SK-N-SH treated with all-trans-retinoic acid at 6 μM for 48 hours (cell line): Measurements from ENCODE around the gene OR5AR1.

ENCODE experiments used
- ATAC-seq: fragments of 200-7000 bp; cut with Tn5 transposase; 3 replicates; pipeline ENCODE4 v1.9.1; 2020; ENCODE audit warnings: mild to moderate bottlenecking, moderate library complexity
- ARNTL ChIP-seq: fragments of 450-650 bp; formaldehyde crosslinking; IDR thresholded peaks from 2 replicates; pipeline ENCODE4 v1.5.0; 2020; ENCODE audit warnings: low read depth, mild to moderate bottlenecking, moderate library complexity, borderline replicate concordance
- BACH2 ChIP-seq: fragments of 250-450 bp; sonication (Bioruptor Pico); IDR thresholded peaks from 2 replicates; pipeline ENCODE4 v1.9.0; 2021; ENCODE audit warnings: mild to moderate bottlenecking, borderline replicate concordance
- CSDC2 ChIP-seq: fragments of 250-450 bp; sonication (Bioruptor Pico); IDR thresholded peaks from 2 replicates; pipeline ENCODE4 v1.5.0; 2020; ENCODE audit warnings: mild to moderate bottlenecking, moderate library complexity
- ESRRG ChIP-seq: fragments of 250-450 bp; sonication (Bioruptor Pico); IDR thresholded peaks from 2 replicates; pipeline ENCODE4 v1.6.1; 2021; ENCODE audit warnings: mild to moderate bottlenecking
- GLIS3 ChIP-seq: fragments of 250-450 bp; sonication (Bioruptor Pico); IDR thresholded peaks from 2 replicates; pipeline ENCODE4 v1.5.0; 2020; ENCODE audit warnings: mild to moderate bottlenecking, moderate library complexity
- ISL1 ChIP-seq: fragments of 250-450 bp; sonication (Bioruptor Pico); IDR thresholded peaks from 2 replicates; pipeline ENCODE4 v2.1.2; 2022; ENCODE audit warnings: mild to moderate bottlenecking, moderate library complexity
- OSR1 ChIP-seq: fragments of 250-450 bp; sonication (Bioruptor Pico); IDR thresholded peaks from 2 replicates; pipeline ENCODE4 v1.8.0; 2022; ENCODE audit warnings: moderate library complexity, mild to moderate bottlenecking, inconsistent platforms
- PPARA ChIP-seq: fragments of 250-450 bp; sonication (Bioruptor Pico); IDR thresholded peaks from 2 replicates; pipeline ENCODE4 v1.5.0; 2020; ENCODE audit warnings: mild to moderate bottlenecking, borderline replicate concordance
- SNAI2 ChIP-seq: fragments of 250-450 bp; sonication (Bioruptor Pico); IDR thresholded peaks from 2 replicates; pipeline ENCODE4 v1.5.0; 2020; ENCODE audit warnings: mild to moderate bottlenecking, moderate library complexity
- TCF4 ChIP-seq: fragments of 250-450 bp; sonication (Bioruptor Pico); IDR thresholded peaks from 2 replicates; pipeline ENCODE4 v1.8.0; 2021; ENCODE audit warnings: mild to moderate bottlenecking, moderate library complexity, borderline replicate concordance
- TOX ChIP-seq: fragments of 250-450 bp; sonication (Bioruptor Pico); IDR thresholded peaks from 2 replicates; pipeline ENCODE4 v1.8.0; 2021; ENCODE audit warnings: mild to moderate bottlenecking, moderate library complexity, borderline replicate concordance
- ZC3H10 ChIP-seq: fragments of 250-450 bp; sonication (Bioruptor Pico); IDR thresholded peaks from 2 replicates; pipeline ENCODE4 v1.5.1; 2021; ENCODE audit warnings: mild to moderate bottlenecking, moderate library complexity
- ZFP3 ChIP-seq: fragments of 250-450 bp; sonication (Bioruptor Pico); IDR thresholded peaks from 2 replicates; pipeline ENCODE4 v1.5.0; 2020; ENCODE audit warnings: mild to moderate bottlenecking, moderate library complexity
- ZFP30 ChIP-seq: fragments of 450-650 bp; formaldehyde crosslinking; IDR thresholded peaks from 2 replicates; pipeline ENCODE4 v1.5.0; 2022; ENCODE audit warnings: mild to moderate bottlenecking, moderate library complexity
- ZNF70 ChIP-seq: fragments of 450-650 bp; formaldehyde crosslinking; IDR thresholded peaks from 2 replicates; pipeline ENCODE4 v1.5.0; 2020; ENCODE audit warnings: mild to moderate bottlenecking, moderate library complexity
- ZNF8 ChIP-seq: fragments of 450-650 bp; formaldehyde crosslinking; IDR thresholded peaks from 2 replicates; pipeline ENCODE4 v1.5.0; 2020; ENCODE audit warnings: mild to moderate bottlenecking, moderate library complexity
- TF ChIP-seq, protein P1 (sequence below): fragments of 250-450 bp; sonication (Bioruptor Pico); IDR thresholded peaks from 2 replicates; pipeline ENCODE4 v1.5.0; 2020; ENCODE audit warnings: mild to moderate bottlenecking, moderate library complexity
- TF ChIP-seq, protein P2 (sequence below): fragments of 250-450 bp; sonication (Bioruptor Pico); IDR thresholded peaks from 2 replicates; pipeline ENCODE4 v1.8.0; 2020; ENCODE audit warnings: mild to moderate bottlenecking, moderate library complexity, borderline replicate concordance
- TF ChIP-seq, protein P3 (sequence below): fragments of 250-450 bp; sonication (Bioruptor Pico); IDR thresholded peaks from 2 replicates; pipeline ENCODE4 v1.5.1; 2020; ENCODE audit warnings: low read depth, mild to moderate bottlenecking, moderate library complexity
- TF ChIP-seq, protein P4 (sequence below): fragments of 250-450 bp; sonication (Bioruptor Pico); IDR thresholded peaks from 2 replicates; pipeline ENCODE4 v1.8.0; 2021; ENCODE audit warnings: low read depth, mild to moderate bottlenecking, moderate library complexity, borderline replicate concordance
- TF ChIP-seq, protein P5 (sequence below): fragments of 250-450 bp; sonication (Bioruptor Pico); IDR thresholded peaks from 2 replicates; pipeline ENCODE4 v1.5.1; 2021; ENCODE audit warnings: mild to moderate bottlenecking, moderate library complexity

OR5AR1 gene

DNA sequence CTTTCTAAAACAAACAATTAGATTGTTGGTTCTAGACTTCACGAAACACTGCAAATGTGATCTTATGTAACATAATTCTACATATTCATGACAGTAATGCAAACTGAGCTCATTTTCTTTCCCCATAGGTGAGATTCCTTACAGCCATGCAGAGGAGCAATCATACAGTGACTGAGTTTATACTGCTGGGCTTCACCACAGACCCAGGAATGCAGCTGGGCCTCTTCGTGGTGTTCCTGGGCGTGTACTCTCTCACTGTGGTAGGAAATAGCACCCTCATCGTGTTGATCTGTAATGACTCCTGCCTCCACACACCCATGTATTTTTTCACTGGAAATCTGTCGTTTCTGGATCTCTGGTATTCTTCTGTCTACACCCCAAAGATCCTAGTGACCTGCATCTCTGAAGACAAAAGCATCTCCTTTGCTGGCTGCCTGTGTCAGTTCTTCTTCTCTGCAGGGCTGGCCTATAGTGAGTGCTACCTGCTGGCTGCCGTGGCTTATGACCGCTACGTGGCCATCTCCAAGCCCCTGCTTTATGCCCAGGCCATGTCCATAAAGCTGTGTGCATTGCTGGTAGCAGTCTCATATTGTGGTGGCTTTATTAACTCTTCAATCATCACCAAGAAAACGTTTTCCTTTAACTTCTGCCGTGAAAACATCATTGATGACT, 36.9 kb downstream of the OR5AR1 start:
- no peak for ATAC-seq
- TF ChIP-seq ZFP30 (CRISPR knock-in tag) (no peak), ISL1 (CRISPR knock-in tag) (no peak), CSDC2 (CRISPR knock-in tag) (no peak), TOX (CRISPR knock-in tag) (no peak), TCF4 (CRISPR knock-in tag) (no peak), OSR1 (CRISPR knock-in tag) (no peak)

DNA sequence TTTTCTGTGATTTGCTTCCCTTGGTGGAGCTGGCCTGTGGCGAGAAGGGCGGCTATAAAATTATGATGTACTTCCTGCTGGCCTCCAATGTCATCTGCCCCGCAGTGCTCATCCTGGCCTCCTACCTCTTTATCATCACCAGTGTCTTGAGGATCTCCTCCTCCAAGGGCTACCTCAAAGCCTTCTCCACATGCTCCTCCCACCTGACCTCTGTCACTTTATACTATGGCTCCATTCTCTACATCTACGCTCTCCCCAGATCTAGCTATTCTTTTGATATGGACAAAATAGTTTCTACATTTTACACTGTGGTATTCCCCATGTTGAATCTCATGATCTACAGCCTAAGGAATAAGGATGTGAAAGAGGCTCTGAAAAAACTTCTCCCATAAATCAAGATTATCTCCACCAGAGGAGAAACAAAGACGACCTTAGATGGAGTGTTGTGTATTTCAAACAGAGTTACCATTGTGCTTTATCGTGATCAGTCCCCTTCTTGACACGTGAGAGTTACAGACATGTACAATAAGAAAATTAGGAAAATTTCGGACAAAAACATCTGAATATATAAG, 37.5 kb downstream of the OR5AR1 start:
- TF ChIP-seq ZC3H10 (CRISPR knock-in tag) = no peak
- TF ChIP-seq ZFP3 (CRISPR knock-in tag) = no peak
- no peak for TF ChIP-seq ZNF8 (CRISPR knock-in tag)
- TF ChIP-seq ARNTL (CRISPR knock-in tag) = no peak
- TF ChIP-seq, protein P1, sequence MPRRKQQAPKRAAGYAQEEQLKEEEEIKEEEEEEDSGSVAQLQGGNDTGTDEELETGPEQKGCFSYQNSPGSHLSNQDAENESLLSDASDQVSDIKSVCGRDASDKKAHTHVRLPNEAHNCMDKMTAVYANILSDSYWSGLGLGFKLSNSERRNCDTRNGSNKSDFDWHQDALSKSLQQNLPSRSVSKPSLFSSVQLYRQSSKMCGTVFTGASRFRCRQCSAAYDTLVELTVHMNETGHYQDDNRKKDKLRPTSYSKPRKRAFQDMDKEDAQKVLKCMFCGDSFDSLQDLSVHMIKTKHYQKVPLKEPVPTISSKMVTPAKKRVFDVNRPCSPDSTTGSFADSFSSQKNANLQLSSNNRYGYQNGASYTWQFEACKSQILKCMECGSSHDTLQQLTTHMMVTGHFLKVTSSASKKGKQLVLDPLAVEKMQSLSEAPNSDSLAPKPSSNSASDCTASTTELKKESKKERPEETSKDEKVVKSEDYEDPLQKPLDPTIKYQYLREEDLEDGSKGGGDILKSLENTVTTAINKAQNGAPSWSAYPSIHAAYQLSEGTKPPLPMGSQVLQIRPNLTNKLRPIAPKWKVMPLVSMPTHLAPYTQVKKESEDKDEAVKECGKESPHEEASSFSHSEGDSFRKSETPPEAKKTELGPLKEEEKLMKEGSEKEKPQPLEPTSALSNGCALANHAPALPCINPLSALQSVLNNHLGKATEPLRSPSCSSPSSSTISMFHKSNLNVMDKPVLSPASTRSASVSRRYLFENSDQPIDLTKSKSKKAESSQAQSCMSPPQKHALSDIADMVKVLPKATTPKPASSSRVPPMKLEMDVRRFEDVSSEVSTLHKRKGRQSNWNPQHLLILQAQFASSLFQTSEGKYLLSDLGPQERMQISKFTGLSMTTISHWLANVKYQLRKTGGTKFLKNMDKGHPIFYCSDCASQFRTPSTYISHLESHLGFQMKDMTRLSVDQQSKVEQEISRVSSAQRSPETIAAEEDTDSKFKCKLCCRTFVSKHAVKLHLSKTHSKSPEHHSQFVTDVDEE = no peak
- no peak for TF ChIP-seq ISL1 (CRISPR knock-in tag)
- TF ChIP-seq ESRRG (CRISPR knock-in tag) = no peak
- no peak for TF ChIP-seq GLIS3
- no peak for TF ChIP-seq CSDC2 (CRISPR knock-in tag)
- no peak for TF ChIP-seq PPARA (CRISPR knock-in tag)
- TF ChIP-seq, protein P2, sequence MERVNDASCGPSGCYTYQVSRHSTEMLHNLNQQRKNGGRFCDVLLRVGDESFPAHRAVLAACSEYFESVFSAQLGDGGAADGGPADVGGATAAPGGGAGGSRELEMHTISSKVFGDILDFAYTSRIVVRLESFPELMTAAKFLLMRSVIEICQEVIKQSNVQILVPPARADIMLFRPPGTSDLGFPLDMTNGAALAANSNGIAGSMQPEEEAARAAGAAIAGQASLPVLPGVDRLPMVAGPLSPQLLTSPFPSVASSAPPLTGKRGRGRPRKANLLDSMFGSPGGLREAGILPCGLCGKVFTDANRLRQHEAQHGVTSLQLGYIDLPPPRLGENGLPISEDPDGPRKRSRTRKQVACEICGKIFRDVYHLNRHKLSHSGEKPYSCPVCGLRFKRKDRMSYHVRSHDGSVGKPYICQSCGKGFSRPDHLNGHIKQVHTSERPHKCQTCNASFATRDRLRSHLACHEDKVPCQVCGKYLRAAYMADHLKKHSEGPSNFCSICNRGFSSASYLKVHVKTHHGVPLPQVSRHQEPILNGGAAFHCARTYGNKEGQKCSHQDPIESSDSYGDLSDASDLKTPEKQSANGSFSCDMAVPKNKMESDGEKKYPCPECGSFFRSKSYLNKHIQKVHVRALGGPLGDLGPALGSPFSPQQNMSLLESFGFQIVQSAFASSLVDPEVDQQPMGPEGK = no peak
- no peak for TF ChIP-seq BACH2 (CRISPR knock-in tag)
- TF ChIP-seq, protein P3, sequence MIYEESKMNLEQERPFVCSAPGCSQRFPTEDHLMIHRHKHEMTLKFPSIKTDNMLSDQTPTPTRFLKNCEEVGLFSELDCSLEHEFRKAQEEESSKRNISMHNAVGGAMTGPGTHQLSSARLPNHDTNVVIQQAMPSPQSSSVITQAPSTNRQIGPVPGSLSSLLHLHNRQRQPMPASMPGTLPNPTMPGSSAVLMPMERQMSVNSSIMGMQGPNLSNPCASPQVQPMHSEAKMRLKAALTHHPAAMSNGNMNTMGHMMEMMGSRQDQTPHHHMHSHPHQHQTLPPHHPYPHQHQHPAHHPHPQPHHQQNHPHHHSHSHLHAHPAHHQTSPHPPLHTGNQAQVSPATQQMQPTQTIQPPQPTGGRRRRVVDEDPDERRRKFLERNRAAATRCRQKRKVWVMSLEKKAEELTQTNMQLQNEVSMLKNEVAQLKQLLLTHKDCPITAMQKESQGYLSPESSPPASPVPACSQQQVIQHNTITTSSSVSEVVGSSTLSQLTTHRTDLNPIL (CRISPR knock-in tag) = no peak
- no peak for TF ChIP-seq OSR1 (CRISPR knock-in tag)
- TF ChIP-seq ZNF70 = no peak
- no peak for TF ChIP-seq SNAI2
- TF ChIP-seq ZFP30 (CRISPR knock-in tag) = no peak
- TF ChIP-seq, protein P4, sequence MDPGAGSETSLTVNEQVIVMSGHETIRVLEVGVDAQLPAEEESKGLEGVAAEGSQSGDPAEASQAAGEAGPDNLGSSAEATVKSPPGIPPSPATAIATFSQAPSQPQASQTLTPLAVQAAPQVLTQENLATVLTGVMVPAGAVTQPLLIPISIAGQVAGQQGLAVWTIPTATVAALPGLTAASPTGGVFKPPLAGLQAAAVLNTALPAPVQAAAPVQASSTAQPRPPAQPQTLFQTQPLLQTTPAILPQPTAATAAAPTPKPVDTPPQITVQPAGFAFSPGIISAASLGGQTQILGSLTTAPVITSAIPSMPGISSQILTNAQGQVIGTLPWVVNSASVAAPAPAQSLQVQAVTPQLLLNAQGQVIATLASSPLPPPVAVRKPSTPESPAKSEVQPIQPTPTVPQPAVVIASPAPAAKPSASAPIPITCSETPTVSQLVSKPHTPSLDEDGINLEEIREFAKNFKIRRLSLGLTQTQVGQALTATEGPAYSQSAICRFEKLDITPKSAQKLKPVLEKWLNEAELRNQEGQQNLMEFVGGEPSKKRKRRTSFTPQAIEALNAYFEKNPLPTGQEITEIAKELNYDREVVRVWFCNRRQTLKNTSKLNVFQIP (CRISPR knock-in tag) = no peak
- TF ChIP-seq, protein P5, sequence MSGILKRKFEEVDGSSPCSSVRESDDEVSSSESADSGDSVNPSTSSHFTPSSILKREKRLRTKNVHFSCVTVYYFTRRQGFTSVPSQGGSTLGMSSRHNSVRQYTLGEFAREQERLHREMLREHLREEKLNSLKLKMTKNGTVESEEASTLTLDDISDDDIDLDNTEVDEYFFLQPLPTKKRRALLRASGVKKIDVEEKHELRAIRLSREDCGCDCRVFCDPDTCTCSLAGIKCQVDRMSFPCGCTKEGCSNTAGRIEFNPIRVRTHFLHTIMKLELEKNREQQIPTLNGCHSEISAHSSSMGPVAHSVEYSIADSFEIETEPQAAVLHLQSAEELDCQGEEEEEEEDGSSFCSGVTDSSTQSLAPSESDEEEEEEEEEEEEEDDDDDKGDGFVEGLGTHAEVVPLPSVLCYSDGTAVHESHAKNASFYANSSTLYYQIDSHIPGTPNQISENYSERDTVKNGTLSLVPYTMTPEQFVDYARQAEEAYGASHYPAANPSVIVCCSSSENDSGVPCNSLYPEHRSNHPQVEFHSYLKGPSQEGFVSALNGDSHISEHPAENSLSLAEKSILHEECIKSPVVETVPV (CRISPR knock-in tag) = no peak
- no peak for ATAC-seq
